GM15510 (cell line): ENCODE results near the gene QRICH2.

Experiments used
- POLR2A ChIP-seq: IDR thresholded peaks from 3 replicates; pipeline ENCODE4 v1.6.1; 2011; ENCODE audit warnings: borderline replicate concordance; ENCODE audit not compliant: insufficient read length; ENCODE audit errors: extremely low read depth

The QRICH2 gene

DNA sequence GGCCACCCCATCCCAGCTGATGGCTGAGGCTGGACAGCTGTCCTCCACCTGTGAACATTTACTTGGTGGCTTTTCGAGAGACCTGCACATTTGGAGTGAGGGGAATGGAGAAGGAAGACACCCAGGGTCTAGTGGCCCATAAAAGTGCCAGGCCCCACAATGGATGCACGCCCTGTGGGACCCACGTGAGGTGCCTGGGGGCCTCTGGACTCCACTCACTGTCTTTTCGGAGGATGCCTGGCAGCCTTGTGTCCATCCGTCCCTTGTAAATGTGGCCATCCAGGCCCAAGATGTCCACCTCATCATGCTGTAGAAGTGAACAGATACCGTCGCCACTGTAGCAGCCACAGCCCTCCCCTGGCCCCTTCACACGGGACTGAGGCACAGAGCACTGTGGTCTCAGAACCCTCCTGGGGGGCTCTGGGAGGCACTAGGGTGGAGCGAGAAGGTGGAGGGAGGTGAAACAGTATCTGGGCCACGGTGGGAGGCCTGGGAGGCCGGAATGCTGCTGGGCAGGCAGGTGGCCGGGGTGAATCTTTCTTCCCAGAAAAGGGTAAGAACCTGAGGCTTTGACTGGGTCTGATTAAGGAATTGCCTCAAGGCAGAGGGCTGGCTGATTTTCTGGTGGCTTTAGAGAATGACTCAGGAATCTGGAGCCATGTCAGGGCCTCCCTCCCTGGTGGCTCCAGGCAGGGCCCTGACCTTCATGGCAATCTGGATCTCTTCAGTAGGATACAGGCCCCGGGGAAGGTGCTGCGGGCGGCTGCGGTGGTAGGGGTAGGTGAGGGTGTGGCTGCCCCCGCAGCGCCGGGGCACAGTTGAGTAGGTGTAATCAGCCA lies 31.4 kb downstream of the QRICH2 start:
- TF ChIP-seq POLR2A = no peak

GRCh38 chr17:76276069-76276431 lies 32.0 kb downstream of the QRICH2 start:
- TF ChIP-seq POLR2A = no peak

DNA sequence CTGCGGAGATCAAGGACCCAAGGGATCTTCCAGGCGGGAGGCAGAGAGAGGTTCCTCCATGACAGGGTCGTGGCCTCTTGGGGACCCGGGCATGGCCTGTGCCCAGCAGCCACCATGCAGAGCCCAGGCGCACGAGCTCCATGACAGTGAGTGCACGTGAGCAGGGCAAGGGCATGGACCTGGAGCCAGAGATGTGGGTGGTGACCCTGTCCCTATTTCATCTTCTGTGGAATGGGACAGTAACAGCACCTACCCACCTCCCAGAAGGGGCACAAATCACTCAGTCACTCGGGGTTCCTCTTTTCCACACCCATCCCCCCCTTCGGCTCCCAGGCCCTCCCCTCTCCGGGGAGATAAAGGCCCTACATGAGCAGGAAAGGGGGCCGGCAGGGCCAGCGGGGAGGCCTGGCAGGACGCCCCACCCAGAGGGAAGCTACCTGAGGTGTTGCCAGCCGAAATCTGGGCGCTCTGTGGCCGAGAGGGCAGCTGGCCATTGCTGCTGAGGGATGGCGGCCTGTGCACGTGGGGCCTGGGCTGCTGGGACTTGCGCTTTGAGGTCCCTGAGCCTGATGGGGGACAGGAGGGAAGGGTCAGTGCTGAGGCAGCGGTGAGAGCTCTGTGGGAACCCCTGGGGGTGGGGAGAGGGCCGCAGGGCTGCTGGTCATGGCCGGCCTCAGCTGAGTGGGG lies 32.6 kb downstream of the QRICH2 start:
- TF ChIP-seq POLR2A = no peak

GRCh38 chr17:76274112-76274956 lies 33.7 kb downstream of the QRICH2 start:
- no peak for TF ChIP-seq POLR2A

DNA sequence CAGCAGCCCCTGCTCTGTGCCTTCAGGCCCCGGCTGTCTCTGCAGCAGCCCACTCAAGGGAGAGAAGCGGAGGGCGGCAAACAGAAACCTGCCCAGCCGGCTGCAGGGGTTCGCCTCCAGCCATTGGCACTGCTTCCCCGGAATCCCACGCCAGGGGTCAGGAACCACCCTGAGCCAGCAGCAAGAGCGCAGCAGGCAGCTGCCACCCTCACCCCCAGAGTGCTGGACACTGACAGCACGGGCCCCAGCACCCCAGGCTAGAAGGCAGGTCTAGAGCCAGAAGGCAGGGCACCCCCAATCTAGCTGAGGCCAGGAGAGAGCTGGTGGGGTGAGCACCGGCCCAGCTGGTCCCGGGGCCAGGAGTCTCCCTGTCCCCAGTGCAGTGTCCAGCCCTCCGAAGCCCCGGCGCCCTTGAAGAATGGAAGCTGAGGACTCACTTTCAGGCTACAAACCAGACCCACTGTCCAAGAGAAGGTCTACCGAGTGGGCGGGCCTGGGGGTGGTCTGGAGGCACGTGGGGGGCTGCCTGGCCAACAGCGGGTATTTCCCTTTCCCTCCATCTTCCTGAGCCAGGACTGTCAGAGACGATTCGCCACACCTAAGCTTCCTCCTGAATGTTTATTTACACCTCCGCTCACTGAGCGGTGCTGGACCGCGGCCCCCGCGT lies 34.5 kb downstream of the QRICH2 start:
- TF ChIP-seq POLR2A = no peak

- no peak for TF ChIP-seq POLR2A
Observed at GRCh38 chr17:76272541-76273444, 35.3 kb downstream of the QRICH2 start.

DNA sequence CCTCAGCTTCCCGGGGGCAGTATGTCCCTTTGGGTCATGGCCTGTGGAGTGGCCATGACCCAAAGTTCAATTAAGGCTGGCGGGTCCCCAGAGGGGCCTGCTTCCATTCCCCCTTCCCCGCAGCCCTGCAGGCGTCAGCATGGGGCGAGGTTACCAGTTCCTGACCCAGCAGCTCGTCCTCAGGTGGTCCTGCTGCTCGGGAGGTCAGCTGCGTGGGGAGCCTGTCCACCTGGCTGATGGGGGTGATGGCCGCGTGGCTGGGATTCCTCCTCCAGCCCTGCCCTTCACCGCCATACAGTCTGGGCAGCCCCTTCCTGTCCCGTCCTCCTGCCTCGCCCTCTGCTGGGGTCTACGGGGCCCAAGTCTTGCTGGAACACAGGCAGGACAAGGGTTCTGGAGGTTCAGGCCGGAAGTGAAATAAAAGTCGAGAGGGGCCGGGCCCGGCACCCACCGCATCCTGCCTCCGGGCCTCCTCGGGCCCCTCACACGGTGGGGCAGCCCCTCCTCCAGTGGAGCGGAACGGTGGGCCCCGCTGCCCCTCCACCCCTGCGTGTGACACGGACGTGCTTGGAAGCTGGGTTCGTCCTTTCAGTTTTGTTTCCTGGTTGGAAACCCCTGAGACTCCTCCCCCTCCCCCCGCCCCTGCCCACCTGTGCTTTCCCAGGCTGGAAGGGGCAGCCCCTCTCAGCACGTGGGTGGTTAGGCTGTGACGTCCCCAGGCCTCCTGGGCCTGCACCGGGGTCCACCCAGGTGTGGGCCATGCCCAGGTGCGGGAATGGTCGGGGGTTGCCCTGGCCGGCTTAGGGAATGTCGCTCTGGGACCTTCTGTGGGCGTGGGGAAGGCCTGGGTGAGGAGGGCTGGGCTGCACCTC lies 36.2 kb downstream of the QRICH2 start:
- peak; percentile 74 for TF ChIP-seq POLR2A

- TF ChIP-seq POLR2A = peak; percentile 39
Observed at GRCh38 chr17:76270770-76271668, 37.1 kb downstream of the QRICH2 start.

GRCh38 chr17:76270127-76270592 lies 37.9 kb downstream of the QRICH2 start:
- TF ChIP-seq POLR2A = peak; percentile 41

- peak; percentile 1 for TF ChIP-seq POLR2A
Observed at GRCh38 chr17:76268991-76269981, 38.8 kb downstream of the QRICH2 start.
